HepG2 (cell line): ENCODE data around the gene SPAG8. TPM values are rescaled to one million over a fixed set of nuclear protein-coding genes. Genes with fewer than 3 reads are reported as not detected.

Experiments used
- AHR ChIP-seq: IDR thresholded peaks from 2 replicates; pipeline ENCODE4 v1.6.1; 2018; ENCODE audit warnings: missing genetic modification reagents, missing compliant biosample characterization
- ARNT ChIP-seq: fragments of 450-650 bp; IDR thresholded peaks from 2 replicates; pipeline ENCODE4 v1.6.1; 2017
- CEBPG ChIP-seq: IDR thresholded peaks from 2 replicates; pipeline ENCODE4 v1.6.1; 2016
- ELF3 ChIP-seq: IDR thresholded peaks from 2 replicates; pipeline ENCODE4 v1.6.1; 2016; ENCODE audit warnings: missing genetic modification reagents, missing compliant biosample characterization
- HIVEP1 ChIP-seq: sonication (generic); formaldehyde crosslinking; IDR thresholded peaks from 2 replicates; pipeline ENCODE4 v1.4.0; 2020; ENCODE audit warnings: mild to moderate bottlenecking, missing genetic modification reagents
- NR0B2 ChIP-seq: sonication (generic); formaldehyde crosslinking; IDR thresholded peaks from 2 replicates; pipeline ENCODE4 v1.4.0; 2020; ENCODE audit warnings: mild to moderate bottlenecking, missing genetic modification reagents
- PATZ1 ChIP-seq: sonication (generic); formaldehyde crosslinking; IDR thresholded peaks from 2 replicates; pipeline ENCODE4 v1.4.0; 2020; ENCODE audit warnings: missing genetic modification reagents
- POLR2G ChIP-seq: fragments of 200-400 bp; formaldehyde crosslinking; IDR thresholded peaks from 2 replicates; pipeline ENCODE4 v1.6.1; 2018; ENCODE audit warnings: mild to moderate bottlenecking, low read depth, low read length, moderate library complexity
- RAD51 ChIP-seq: fragments of 450-650 bp; IDR thresholded peaks from 2 replicates; pipeline ENCODE4 v1.6.1; 2016; ENCODE audit warnings: borderline replicate concordance
- RFX3 ChIP-seq: IDR thresholded peaks from 2 replicates; pipeline ENCODE4 v1.6.1; 2016; ENCODE audit warnings: missing biosample characterization, missing genetic modification reagents
- RFX5 ChIP-seq: IDR thresholded peaks from 2 replicates; pipeline ENCODE4 v1.6.1; 2011; ENCODE audit warnings: low read depth, low read length, improper control_type of control experiment
- SMAD3 ChIP-seq: sonication (generic); formaldehyde crosslinking; IDR thresholded peaks from 2 replicates; pipeline ENCODE4 v1.4.0; 2020; ENCODE audit warnings: missing genetic modification reagents
- SP2 ChIP-seq: sonication (generic); formaldehyde crosslinking; IDR thresholded peaks from 2 replicates; pipeline ENCODE4 v1.5.1; 2020; ENCODE audit warnings: mild to moderate bottlenecking, missing genetic modification reagents
- TBX3 ChIP-seq: fragments of 450-650 bp; IDR thresholded peaks from 2 replicates; pipeline ENCODE4 v1.6.1; 2017; ENCODE audit warnings: antibody characterized with exemption, mild to moderate bottlenecking, inconsistent platforms, borderline replicate concordance
- ZFY ChIP-seq: sonication (generic); formaldehyde crosslinking; IDR thresholded peaks from 2 replicates; pipeline ENCODE4 v1.4.0; 2020; ENCODE audit warnings: missing genetic modification reagents
- ZNF550 ChIP-seq: sonication (generic); formaldehyde crosslinking; IDR thresholded peaks from 2 replicates; pipeline ENCODE4 v1.4.0; 2020; ENCODE audit warnings: mild to moderate bottlenecking, missing genetic modification reagents, borderline replicate concordance
- ZNF879 ChIP-seq: sonication (generic); formaldehyde crosslinking; IDR thresholded peaks from 2 replicates; pipeline ENCODE4 v1.8.1; 2023; ENCODE audit warnings: missing genetic modification reagents
- polyA plus RNA-seq, 8 experiments: library from polyadenylated mRNA; depleted of rRNA in 3 of 8; stranded (reverse) in 7 of 8; unstranded in 1 of 8; fragments of >200 nt; fragmentation: Illumina TruSeq in 4 of 8; extraction: Trizol in 4 of 8; gene quantifications; 2 replicates each; pipeline versions ENCODE4 v1.2.1 to v1.2.3, GENCODE V29; 2011 to 2016; ENCODE audit warnings: low read depth in 4 of 8, missing spikeins in 1 of 8, mixed read lengths in 1 of 8; ENCODE audit not compliant: insufficient read depth in 1 of 8
- total RNA-seq, 5 experiments: library from RNA; depleted of rRNA; stranded (reverse); fragments of >200 nt; fragmentation: Illumina TruSeq; extraction: Trizol; gene quantifications; 2 replicates each; pipeline ENCODE4 v1.2.3, GENCODE V29; 2016; ENCODE audit warnings: low read depth in 1 of 5
- TF ChIP-seq, protein P1 (sequence below): sonication (generic); formaldehyde crosslinking; IDR thresholded peaks from 2 replicates; pipeline ENCODE4 v1.8.0; 2022; ENCODE audit warnings: mild to moderate bottlenecking, missing genetic modification reagents, moderate library complexity
- TF ChIP-seq, protein P2 (sequence below): sonication (generic); formaldehyde crosslinking; IDR thresholded peaks from 2 replicates; pipeline ENCODE4 v1.8.1; 2022; ENCODE audit warnings: low read depth, mild to moderate bottlenecking, missing genetic modification reagents
- TF ChIP-seq, protein P3 (sequence below): IDR thresholded peaks from 2 replicates; pipeline ENCODE4 v1.6.1; 2018; ENCODE audit warnings: missing genetic modification reagents, mild to moderate bottlenecking, missing compliant biosample characterization
- TF ChIP-seq, protein P4 (sequence below): sonication (generic); formaldehyde crosslinking; IDR thresholded peaks from 2 replicates; pipeline ENCODE4 v1.9.0; 2021; ENCODE audit warnings: missing genetic modification reagents, mild to moderate bottlenecking, borderline replicate concordance

Gene SPAG8
- total and polyA plus RNA-seq, 2 of the 13 experiments (the other 11 are each of a cell fraction or from before 2014, with no cell fraction given), result 0.18 to 0.27 TPM

GRCh38 chr9:35814106-35814840 is 2.2 kb upstream of the SPAG8 start (continued):
- TF ChIP-seq, protein P1, sequence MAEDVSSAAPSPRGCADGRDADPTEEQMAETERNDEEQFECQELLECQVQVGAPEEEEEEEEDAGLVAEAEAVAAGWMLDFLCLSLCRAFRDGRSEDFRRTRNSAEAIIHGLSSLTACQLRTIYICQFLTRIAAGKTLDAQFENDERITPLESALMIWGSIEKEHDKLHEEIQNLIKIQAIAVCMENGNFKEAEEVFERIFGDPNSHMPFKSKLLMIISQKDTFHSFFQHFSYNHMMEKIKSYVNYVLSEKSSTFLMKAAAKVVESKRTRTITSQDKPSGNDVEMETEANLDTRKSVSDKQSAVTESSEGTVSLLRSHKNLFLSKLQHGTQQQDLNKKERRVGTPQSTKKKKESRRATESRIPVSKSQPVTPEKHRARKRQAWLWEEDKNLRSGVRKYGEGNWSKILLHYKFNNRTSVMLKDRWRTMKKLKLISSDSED (CRISPR knock-in tag), result no peak
- peak; percentile 41; the same call in 1 of the 2 replicates for TF ChIP-seq PATZ1
- TF ChIP-seq CEBPG (CRISPR knock-in tag), result peak; percentile 95
- TF ChIP-seq ELF3 (CRISPR knock-in tag), result peak; percentile 61; the same call in 1 of the 2 replicates
- TF ChIP-seq TBX3, result no peak
- no peak for TF ChIP-seq NR0B2 (CRISPR knock-in tag)
- TF ChIP-seq ARNT, result no peak
- TF ChIP-seq HIVEP1 (CRISPR knock-in tag), result 0 out of 2 replicates have a peak, but pooled peaks have one; percentile 46
- TF ChIP-seq ZFY (CRISPR knock-in tag), result peak; percentile 75
- TF ChIP-seq RFX3 (CRISPR knock-in tag), result no peak
- TF ChIP-seq RAD51, result no peak
- no peak; the same call in 1 of the 2 replicates for TF ChIP-seq AHR
- peak; percentile 77 for TF ChIP-seq POLR2G
- peak; percentile 27; the same call in 1 of the 2 replicates for TF ChIP-seq SMAD3 (CRISPR knock-in tag)
- no peak for TF ChIP-seq SP2
- no peak for TF ChIP-seq ZNF879
- TF ChIP-seq, protein P2, sequence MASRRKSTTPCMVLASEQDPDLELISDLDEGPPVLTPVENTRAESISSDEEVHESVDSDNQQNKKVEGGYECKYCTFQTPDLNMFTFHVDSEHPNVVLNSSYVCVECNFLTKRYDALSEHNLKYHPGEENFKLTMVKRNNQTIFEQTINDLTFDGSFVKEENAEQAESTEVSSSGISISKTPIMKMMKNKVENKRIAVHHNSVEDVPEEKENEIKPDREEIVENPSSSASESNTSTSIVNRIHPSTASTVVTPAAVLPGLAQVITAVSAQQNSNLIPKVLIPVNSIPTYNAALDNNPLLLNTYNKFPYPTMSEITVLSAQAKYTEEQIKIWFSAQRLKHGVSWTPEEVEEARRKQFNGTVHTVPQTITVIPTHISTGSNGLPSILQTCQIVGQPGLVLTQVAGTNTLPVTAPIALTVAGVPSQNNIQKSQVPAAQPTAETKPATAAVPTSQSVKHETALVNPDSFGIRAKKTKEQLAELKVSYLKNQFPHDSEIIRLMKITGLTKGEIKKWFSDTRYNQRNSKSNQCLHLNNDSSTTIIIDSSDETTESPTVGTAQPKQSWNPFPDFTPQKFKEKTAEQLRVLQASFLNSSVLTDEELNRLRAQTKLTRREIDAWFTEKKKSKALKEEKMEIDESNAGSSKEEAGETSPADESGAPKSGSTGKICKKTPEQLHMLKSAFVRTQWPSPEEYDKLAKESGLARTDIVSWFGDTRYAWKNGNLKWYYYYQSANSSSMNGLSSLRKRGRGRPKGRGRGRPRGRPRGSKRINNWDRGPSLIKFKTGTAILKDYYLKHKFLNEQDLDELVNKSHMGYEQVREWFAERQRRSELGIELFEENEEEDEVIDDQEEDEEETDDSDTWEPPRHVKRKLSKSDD (CRISPR knock-in tag), result no peak
- no peak for TF ChIP-seq ZNF550
- TF ChIP-seq, protein P3, sequence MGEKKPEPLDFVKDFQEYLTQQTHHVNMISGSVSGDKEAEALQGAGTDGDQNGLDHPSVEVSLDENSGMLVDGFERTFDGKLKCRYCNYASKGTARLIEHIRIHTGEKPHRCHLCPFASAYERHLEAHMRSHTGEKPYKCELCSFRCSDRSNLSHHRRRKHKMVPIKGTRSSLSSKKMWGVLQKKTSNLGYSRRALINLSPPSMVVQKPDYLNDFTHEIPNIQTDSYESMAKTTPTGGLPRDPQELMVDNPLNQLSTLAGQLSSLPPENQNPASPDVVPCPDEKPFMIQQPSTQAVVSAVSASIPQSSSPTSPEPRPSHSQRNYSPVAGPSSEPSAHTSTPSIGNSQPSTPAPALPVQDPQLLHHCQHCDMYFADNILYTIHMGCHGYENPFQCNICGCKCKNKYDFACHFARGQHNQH, result peak; percentile 66; the same call in 1 of the 2 replicates
- no peak for TF ChIP-seq RFX5
- TF ChIP-seq, protein P4, sequence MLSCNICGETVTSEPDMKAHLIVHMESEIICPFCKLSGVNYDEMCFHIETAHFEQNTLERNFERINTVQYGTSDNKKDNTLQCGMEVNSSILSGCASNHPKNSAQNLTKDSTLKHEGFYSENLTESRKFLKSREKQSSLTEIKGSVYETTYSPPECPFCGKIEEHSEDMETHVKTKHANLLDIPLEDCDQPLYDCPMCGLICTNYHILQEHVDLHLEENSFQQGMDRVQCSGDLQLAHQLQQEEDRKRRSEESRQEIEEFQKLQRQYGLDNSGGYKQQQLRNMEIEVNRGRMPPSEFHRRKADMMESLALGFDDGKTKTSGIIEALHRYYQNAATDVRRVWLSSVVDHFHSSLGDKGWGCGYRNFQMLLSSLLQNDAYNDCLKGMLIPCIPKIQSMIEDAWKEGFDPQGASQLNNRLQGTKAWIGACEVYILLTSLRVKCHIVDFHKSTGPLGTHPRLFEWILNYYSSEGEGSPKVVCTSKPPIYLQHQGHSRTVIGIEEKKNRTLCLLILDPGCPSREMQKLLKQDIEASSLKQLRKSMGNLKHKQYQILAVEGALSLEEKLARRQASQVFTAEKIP (CRISPR knock-in tag), result no peak
